ENCODE results near the gene GRWD1.
A peak's percentile ranks its signal among the peaks of the same experiment; 100 is the strongest.

The GRWD1 gene

GRCh38 chr19:48445606-48446481, at the start of gene GRWD1:
GRWD1 (plus strand) TSS chr19:48445983; CDS start chr19:48446006, 23 bp downstream.
- peak; percentile 85 for ATAC-seq (ENCODE audit: low read depth)

DNA sequence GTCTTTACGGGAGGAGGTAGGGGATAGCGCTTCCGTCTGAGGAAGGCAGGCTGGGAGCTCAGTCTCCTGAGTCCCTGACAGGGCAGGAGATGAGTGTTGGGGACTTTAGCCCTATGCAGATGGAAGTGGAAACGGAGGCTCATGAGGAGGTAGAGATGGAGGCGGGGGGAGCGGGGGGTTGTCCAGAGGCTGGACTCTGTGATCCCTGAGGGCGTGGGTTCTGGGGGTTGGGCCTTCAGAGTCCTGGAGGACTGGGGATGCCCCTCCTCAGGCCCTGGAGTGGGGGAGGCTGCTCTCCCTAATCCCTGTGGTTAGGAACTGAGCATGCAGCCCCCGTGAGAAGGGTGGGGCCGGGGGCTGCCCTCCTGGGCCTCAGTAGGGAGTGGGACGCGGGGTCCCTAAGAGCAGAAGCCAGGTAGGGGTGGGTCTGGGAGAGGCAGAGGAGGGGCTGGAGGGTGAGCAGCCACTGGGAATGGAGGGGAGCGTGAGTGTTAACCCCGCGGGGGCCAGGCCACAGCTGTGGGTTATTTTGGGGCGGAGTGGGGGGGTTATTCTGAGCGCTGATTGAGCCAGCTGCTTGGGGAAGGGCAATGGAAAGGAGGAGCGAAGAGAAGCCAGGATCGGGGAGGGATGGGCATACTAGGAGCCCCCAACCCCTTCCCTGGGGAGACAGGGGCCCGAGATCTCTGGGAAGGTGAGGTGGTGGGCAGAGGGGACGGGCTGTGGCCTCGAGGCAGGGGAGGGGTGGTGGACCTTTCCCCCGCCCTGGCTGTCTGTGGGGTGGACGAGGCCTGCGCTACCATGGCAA, 49.6 kb upstream of the GRWD1 start:
- no peak for TF ChIP-seq CTCF (IDR thresholded peaks at IDR 0.05; ENCODE audit: poor library complexity, severe bottlenecking)
- Histone ChIP-seq H3K4me1 (ENCODE audit: insufficient read depth, poor library complexity, severe bottlenecking) (peaks cover 6% of the 10 kb centered on the region), H3K36me3 (ENCODE audit: low read depth) (no peaks in the 10 kb centered on the region), H3K27me3 (ENCODE audit: insufficient read depth, poor library complexity, severe bottlenecking) (peaks cover 8% of the 10 kb centered on the region), H3K27ac (ENCODE audit: poor library complexity, severe bottlenecking) (no peak overlapping the region), H3K4me3 (ENCODE audit: severe bottlenecking) (no peak overlapping the region), H3K9me3 (ENCODE audit: severe bottlenecking) (no peaks in the 10 kb centered on the region)
- ATAC-seq (ENCODE audit: low read depth) (no peak), DNase-seq (ENCODE audit: low spot score) (no peak)

More at GRCh38 chr19:48445606-48446481, at the start of gene GRWD1:
- DNase-seq (ENCODE audit: low spot score), result peak; percentile 96
- H3K36me3 ChIP-seq (ENCODE audit: low read depth), result peaks cover 36% of the 10 kb centered on the region
- peak within 1 kb of the TSS; percentile 56 for H3K27ac ChIP-seq (ENCODE audit: poor library complexity, severe bottlenecking)
- H3K4me3 ChIP-seq (ENCODE audit: severe bottlenecking), result peak within 1 kb of the TSS; percentile 84
- H3K27me3 ChIP-seq (ENCODE audit: insufficient read depth, poor library complexity, severe bottlenecking), result peaks cover 12% of the 10 kb centered on the region
- H3K9me3 ChIP-seq (ENCODE audit: severe bottlenecking), result no peaks in the 10 kb centered on the region
- peak; percentile 58 for TF ChIP-seq CTCF (IDR thresholded peaks at IDR 0.05; ENCODE audit: poor library complexity, severe bottlenecking)
- H3K4me1 ChIP-seq (ENCODE audit: insufficient read depth, poor library complexity, severe bottlenecking), result peaks cover 6% of the 10 kb centered on the region

DNA sequence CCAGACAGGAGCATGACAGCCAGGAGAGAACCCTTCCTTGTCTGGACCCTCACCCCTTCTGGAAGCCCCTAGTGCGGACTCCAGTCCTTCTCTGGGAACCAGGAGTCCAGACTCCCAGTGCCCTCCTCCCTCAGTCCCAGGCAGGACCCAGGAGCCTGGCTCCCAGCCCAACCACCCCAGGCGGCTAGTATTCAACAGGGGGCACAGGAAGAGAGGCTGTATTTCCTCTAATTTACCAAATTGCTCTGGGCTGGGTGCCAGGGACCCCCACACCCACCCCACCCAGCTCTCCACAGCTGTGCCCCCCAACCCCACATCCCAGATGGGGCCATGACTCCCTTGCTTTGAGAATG, 49.0 kb upstream of the GRWD1 start:
- Histone ChIP-seq H3K36me3 (ENCODE audit: low read depth) (no peaks in the 10 kb centered on the region), H3K27ac (ENCODE audit: poor library complexity, severe bottlenecking) (no peak overlapping the region), H3K27me3 (ENCODE audit: insufficient read depth, poor library complexity, severe bottlenecking) (peaks cover 8% of the 10 kb centered on the region), H3K4me3 (ENCODE audit: severe bottlenecking) (no peak overlapping the region), H3K9me3 (ENCODE audit: severe bottlenecking) (no peaks in the 10 kb centered on the region), H3K4me1 (ENCODE audit: insufficient read depth, poor library complexity, severe bottlenecking) (peaks cover 6% of the 10 kb centered on the region)
- no peak for TF ChIP-seq CTCF (IDR thresholded peaks at IDR 0.05; ENCODE audit: poor library complexity, severe bottlenecking)
- ATAC-seq (ENCODE audit: low read depth), result no peak
- DNase-seq (ENCODE audit: low spot score), result no peak

DNA sequence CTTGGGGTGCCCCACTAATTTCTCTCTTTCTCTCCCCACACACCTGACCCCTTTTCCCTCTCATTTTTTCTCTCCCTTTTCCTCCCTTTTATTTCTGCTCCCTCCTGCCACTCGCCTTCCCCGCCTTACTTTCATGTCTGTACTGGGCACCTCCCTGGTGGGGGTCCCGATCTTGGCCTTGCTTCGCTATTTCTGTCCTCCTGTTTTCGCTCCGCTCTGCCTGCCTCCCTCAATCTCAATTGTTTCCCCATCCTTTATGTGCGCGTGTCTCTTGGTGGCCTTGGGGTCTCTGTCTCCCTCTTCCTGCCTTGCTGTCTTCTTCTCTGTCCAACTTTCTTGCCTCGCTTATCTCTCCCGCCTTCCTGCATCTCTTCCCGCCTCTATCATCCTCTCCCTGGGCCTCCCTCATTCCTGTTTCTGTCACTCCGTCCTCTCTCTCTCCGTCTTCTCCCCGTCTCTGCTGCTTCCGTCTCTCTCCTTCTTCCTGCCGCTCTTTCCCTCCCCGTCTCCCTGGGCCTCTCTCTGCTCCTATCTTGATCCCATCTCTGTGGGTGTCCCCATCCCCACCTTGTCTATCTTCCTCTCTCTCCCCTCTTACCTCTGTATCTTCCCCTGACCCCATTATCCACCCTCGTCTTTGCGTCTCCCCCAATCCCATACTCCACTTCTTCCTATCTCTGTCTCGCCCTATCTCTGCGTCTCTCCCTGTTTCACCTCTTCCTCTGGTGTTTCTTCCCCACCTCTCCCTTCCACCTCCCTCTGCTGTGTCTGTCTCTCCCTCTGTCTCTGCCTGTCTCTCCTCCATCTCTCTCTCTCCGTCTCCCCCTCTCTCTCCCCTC, 48.3 kb upstream of the GRWD1 start:
- H3K36me3 ChIP-seq (ENCODE audit: low read depth), result no peaks in the 10 kb centered on the region
- DNase-seq (ENCODE audit: low spot score) (no peak), ATAC-seq (ENCODE audit: low read depth) (no peak)
- peaks cover 6% of the 10 kb centered on the region for H3K4me1 ChIP-seq (ENCODE audit: insufficient read depth, poor library complexity, severe bottlenecking)
- H3K4me3 ChIP-seq (ENCODE audit: severe bottlenecking), result peak overlapping the region; percentile 72
- peaks cover 8% of the 10 kb centered on the region for H3K27me3 ChIP-seq (ENCODE audit: insufficient read depth, poor library complexity, severe bottlenecking)
- no peaks in the 10 kb centered on the region for H3K9me3 ChIP-seq (ENCODE audit: severe bottlenecking)
- H3K27ac ChIP-seq (ENCODE audit: poor library complexity, severe bottlenecking), result peak overlapping the region; percentile 83
- TF ChIP-seq CTCF (IDR thresholded peaks at IDR 0.05; ENCODE audit: poor library complexity, severe bottlenecking), result no peak
